Measurements from ENCODE around the gene OMA1.
"Not testable (repeated sequence)": the region's sequence is repeated elsewhere in the genome, so short reads cannot be mapped to it uniquely, and the experiment has no call there.

Gene OMA1

DNA sequence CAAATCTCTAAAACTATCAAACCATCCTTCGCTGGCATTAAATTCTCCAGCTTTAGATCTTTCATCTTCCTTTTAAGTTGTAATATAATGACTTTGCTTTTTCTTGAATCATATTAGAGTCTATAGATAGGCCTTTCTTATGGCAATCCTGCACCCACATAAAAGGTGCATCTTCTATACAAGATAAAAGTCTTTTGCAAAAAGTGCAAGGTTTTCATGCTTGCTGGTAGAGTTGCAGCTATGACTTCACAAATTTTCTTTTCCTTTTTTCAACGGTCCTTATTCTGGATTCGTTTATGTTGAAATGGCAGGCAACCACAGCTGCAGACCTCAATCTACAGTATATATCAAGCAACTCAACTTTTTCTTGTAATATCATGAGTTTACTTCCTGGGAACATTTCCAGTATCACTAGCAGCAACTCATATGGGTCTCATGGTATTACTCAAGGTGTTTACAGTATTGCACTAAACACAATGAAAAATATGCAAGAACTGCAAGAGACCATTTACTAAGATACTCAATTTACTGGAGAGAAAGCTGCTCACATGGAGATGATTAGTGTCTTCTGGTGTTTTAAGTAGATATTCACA, 22.1 kb downstream of the OMA1 start:
- no peak for DNase-seq

DNA sequence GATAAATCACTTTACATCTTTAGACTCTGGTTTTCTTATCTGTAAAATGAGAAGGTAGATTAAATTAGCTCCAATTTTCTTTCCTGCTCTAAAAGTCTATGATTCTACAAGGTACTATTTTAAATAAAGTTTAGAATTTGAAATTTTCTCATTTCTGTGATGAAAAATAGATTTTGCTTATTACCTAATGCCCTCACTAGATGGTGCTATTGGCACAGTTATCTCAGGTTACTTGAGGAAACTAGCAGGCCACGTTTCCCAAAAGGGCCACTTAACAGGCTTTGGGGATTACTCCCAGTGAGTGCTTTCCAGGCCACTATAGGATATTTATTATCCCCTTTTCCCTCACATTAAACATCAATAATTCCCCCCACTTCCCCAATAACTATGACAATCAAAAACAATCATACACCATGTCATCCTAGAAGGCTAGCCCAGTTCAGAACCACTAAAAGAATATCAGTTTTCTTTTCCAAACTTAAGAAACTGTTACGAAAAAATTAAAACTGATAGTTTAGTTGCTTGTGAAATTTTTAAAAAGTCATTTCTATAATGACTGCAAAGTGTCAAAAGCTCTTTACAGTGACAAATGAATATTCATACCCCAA, 30.6 kb downstream of the OMA1 start:
- DNase-seq: peak; percentile 44

DNA sequence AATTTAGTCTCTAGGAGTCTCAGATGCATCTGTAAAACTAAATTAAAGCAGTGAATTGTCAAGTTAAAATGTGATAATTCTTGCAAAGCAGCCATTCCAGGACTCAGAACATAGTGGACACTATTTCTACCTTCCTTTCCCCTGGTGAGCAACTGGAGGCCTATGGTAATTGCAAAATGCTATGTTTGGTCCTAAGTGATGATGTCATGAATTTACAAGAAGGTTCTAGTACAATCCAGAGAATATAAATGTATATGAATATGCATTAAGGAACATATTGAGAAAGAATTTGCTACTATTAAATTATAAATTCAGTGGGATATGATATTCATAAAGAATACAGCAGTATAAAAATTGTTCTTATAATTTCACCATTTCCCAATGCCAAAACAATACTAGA, 32.6 kb downstream of the OMA1 start:
- DNase-seq: no peak

DNA sequence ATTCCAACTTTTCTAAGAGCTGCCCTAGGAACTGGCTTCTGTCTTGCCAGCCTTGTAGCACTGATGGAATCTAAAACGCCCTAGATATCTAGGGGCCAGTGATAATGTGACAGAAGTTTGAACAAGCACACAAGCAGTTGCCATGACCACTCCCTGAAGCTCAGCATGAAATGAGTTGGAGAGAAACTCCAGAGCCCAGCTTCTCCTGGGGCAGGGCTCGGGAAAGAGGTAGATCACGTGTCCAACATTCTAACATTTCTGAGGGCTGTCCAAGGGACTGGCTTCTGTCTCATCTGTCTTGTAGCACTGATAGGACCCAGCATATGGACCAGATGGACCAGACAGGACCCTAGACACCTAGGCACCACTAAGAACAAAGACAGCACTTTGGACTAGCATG, 37.9 kb downstream of the OMA1 start:
- DNase-seq: no peak

DNA sequence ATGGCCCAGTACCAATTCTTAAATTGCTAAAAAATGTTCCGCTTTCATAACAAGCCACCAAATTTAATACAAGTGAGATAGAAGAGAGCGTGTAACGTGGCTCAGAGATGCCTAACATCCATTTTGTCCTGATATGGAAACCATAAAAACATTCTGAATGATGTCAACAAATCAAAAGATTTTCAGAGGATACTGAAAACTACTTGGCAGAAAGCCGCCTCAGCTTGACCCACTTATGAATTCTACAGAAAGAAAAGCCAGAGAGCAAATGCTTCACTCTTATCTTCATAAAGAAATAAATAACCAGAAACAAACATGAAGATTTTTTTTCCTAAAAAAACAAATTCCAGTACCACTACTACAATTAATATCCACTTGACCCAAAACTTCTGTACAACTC, 41.2 kb downstream of the OMA1 start:
- no peak for DNase-seq

DNA sequence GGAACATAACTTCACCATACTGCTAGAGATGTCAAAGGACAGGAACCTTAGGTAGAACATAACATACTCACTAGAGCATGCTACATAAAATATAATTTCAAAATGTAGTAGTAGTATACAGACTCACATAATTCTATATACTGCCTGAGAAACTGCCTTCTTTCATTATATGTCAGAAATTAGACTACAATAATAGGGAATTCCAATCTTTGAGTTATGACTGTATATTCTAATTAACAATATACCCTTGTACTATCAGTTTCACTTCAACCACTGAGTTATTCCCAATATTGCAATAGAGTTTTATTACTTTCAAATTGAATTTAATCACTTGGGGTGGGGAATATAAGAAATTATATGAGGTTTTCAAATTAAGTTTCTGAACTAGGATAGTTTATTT, 44.0 kb downstream of the OMA1 start:
- no peak for DNase-seq

DNA sequence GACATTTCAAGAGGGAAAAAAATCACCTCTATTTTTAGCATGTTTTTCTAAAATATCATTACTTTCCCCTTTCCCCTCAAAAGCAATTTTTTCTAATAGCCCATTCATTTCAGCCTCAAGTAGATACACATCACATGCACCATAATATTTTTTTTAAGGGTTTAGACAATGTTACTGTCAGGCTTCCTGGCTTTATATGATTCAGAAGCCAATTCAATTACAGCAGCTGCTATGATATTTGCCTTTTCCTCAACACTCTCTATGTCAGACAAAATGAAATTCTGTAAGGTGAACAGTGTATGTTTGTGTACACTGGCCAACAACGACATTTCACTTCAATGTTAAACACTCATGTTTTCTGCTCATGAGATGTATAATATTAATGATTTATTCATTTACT, 46.5 kb downstream of the OMA1 start:
- peak; percentile 72 for DNase-seq

DNA sequence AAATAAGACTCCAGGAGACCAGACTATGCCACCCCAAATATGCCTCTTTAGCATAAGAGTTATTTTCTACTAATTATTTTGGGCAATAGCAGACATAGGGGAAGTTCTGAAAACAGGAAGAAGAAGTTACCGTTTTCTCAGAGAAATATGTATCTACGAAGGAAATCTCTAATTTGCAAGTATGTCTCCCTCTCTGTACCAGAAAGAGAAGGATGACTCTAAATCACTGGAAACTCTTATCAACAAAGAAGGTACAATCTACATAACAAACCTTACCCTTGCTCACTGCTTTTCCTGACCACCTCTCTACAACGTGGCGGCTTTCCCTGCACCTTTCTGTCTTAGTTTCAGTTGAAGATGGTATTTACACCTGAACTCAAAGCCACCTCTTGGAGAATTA, 49.0 kb downstream of the OMA1 start:
- no peak for DNase-seq

DNA sequence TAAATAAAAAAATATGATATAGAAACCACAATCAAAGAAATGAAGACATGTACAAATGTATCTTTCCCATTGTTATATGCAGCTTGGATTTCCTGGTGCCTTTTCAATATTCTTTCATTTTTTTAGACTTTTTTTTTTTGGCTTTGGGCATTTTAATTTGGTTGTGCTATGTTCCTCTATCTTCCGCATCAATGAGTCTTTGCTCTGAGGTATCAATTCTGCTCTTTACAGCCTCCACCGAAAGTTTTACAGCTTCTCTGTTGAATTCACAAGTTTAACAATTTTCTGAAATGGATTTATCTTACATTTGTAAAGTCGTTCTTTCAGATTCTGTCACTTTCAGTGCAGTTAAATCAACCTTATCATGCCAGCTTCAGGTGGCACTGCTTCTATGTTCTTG, 50.5 kb downstream of the OMA1 start:
- DNase-seq: no peak

DNA sequence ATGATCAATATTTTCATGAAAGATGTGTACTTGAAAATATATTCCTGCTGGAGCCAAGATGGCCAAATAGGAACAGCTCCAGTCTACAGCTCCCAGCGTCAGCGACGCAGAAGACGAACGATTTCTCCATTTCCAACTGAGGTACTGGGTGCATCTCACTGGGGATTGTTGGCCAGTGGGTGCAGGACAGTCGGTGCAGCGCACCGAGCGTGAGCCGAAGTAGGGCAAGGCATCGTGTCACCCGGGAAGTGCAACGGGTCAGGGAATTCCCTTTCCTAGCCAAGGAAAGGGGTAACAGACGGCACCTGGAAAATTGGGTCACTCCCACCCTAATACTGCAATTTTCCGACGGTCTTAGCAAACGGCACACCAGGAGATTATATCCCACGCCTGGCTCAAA, 57.6 kb downstream of the OMA1 start:
- DNase-seq: not testable (repeated sequence)

DNA sequence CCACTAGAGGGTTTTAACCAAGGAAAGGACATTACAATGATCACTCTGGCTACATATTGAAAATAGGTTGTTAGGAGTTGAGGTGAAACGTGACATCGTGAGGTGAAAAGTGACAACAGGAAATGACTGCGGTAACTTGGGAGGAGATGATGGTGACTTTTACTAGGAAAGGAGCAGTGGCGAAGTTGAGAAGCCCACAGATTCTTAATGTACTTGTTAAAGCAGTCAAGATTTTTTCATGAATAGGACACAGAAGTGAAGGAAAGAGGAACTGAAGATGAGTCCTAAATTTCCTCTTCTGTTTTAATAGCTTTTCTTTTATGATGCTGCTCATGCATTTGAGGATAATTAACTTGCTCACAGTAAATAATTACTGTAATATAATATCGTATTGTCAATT, 59.5 kb downstream of the OMA1 start:
- DNase-seq: no peak

DNA sequence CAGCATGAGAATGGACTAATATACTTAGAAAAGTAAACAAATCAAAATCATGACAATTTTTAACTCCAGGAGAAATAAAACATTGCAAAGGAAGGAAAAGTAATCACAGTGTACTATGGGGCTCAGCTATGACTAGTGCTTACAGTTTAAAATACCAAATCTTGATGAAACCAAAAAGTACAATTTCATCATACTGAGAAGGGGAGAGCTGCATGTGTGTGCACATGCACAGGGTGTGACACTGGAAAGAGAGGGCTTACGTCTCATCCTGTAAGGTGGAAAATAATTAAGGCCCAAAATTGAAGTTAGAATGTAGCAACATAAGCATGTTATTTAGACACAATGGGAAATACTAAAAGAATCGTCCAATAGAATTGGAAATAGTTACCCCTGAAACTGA, 64.6 kb downstream of the OMA1 start:
- no peak for DNase-seq

DNA sequence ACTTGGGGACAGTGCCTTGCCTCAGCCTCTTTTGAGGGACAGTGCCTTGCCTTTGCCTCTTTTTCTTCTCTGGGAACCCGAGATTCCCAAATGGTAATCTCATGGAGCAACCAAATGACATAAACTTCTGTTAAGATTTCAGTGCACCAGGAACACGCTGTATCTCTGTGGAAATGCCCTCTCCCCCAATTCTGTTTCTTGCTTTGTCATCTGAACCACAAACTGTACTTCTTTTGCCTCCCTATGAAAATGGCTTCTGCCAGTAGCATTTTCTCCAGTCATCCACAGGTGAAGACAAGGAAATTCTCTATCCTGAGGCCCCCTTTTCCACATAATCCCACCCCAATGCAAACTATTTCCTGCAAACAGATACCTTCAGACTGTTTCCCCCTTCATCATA, 66.3 kb downstream of the OMA1 start:
- no peak for DNase-seq

DNA sequence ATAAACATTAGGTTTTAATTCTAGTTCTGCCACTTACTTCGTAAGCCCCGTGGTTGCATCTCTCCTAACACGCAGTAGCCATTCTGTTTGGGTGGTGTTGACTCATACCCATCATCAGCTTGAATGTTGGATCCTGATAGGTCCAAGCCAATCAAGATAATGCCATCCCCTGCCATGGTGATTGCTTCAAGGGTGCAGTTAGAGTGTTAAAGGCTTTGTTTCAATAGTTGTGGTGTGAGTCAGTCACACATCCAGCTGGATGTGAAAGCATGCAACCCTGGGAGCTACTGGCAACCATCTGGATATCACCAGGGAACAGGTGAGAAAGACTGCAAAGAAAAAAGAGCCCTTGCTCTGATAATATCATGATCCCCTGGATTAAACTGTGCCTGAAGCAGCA, 69.1 kb downstream of the OMA1 start:
- no peak for DNase-seq

DNA sequence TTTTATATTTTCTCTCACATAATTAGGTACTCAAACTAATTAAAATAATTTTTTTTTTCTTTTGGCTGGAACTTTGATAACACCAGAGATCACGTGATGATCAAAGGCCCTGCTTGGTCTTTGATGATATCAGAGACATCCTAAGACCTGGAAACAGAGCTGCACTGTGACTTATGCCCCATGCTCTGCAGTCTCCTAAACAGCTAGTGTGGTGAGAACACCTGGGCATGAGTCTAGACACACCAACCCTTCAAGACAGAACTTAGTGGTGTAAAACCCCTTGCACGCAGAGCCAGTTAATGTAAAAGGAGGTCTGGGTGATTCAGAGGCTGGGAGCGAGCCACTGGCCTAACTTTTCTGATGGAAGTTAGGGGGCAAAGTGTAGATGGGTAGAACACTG, 70.3 kb downstream of the OMA1 start:
- no peak for DNase-seq

DNA sequence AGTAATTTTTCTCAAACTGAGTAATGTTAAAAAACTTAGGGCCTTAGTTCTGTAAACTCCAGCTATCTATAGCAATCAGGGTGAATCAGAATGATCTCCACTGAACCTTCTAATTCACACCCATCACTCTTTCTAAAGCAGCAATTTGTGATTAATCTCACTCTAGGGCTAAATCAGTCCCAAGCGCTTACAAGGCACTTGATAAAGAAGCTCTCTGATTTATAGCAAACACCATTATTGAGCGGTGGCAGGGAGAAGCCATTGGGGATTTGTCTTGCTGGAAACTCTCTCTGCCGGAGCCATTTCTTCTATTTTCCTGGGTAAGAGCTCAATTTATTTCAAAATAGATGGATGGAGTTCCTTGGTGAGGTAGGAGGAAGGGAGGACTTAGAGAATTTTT, 77.0 kb downstream of the OMA1 start:
- no peak for DNase-seq

DNA sequence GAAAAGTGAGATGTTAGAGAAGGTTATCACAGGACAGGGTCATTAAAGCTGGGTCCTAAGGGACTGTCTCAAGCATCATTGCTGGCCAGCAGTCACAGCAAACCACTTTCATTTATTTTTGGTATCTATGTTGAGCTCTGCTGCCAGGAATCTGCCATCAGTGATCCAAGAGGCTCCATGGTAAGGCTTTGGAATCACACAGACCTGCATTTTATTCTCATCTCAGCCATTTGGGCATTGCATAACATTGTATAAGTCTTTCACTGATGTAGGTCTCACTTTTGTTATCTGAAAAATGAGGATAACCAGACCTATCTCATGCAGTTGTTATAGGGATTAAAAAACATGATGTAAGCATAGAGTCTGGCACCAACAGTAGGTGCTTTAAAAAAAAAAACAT, 77.5 kb downstream of the OMA1 start:
- DNase-seq: no peak

DNA sequence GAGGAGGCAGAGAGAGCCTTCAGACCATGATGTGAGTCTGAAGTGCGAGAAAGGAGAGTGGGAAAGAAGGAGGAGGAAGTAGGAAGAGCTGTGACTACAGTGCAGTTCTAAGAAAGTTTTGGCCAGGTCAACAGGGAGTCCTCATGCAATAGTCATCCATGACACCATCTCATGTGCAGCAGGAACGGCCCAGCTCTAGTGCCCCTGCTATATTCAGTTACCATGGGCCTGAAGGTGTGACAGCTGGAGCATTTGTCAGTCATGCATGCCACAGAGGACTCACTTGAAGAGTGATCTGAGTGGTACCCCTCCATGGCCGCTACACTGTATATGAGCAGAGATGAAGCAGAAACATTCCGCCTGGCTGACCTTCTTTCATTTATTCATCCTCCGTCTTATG, 77.9 kb downstream of the OMA1 start:
- DNase-seq: no peak

DNA sequence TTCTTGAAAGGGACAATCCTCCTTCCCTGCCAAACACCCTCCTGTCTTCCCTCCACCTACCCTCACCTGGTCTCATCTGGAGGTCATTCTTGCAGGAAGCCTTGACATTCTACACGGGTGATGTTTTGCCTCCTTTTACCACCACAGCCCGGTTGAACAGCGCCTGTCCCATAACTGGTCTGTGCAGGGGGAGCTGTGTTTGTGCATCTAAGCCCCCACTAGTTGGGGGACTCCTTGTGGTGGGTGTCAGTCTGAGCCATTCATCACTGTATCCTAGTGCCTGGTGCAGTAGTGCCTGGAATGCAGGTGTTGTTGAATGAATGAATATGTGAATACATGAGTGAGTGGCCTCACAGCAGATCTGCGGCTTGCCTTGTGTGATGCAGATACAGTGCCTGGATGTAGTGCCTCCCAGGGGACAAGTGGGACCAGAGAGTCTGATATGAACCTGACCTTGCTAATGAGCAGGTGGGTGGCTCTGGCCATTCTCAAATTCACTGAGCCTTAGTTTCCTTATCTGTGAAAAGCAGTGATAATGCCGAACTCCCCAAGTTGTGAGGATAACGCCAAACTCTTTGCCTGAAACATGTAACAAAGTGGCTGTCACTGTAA, 79.8 kb downstream of the OMA1 start:
- no peak for DNase-seq

DNA sequence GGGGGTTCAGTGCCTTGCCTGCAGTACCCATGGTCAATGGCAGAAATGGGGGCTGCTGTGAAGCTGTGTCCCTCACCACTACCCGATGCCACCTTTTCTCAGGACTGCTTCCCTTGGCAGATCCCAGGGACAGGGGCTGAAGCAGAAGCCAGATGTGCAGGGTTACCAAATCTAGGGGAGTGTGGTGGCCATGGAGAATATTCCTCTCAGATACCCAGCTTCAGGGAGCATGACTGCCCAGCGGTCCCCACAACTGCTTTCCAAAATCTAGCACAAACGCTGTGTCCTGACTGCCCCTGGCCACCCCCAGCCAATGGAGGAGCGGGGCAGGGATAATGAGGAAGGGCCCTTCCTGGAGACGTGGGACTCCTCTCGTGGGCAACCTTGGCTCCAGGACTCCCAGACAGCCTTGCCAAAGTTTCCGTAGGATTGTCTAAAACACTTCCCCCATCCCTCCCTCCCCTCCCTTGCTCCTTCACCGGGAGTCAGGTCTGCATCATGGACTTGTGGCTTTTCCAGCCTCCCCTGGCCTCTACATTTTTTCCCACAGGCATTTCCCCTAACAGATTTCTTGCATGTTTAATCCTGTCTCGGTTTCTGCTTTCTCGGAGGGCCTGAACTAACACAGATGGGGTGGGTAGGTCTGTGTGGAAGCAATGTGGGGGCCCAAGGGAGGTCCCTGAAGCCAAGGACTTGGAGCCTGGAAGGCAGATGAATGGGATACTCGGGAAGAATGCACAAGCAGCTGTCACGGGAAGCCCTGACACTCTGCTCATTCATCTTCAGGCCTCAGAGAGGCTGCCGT, 80.5 kb downstream of the OMA1 start:
- DNase-seq: no peak

DNA sequence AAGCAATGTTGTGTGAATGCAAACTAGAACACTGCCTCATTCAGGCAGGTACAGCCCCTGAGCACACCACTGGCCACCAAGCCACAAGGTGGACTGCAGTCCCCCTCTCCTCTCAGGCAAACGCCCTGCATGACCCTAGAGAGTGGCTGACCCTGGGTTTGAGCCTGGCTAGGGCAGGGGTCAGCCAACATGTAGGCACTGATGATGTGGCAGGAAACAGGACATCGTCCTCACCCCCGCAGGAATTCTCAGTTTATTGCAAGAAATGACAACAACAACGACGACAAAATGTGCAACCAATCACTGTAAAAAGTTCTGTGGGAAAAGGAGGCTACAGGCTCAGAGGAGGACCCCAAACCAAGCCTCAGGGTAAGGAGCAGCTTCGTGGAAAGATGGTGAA, 81.3 kb downstream of the OMA1 start:
- DNase-seq: no peak

DNA sequence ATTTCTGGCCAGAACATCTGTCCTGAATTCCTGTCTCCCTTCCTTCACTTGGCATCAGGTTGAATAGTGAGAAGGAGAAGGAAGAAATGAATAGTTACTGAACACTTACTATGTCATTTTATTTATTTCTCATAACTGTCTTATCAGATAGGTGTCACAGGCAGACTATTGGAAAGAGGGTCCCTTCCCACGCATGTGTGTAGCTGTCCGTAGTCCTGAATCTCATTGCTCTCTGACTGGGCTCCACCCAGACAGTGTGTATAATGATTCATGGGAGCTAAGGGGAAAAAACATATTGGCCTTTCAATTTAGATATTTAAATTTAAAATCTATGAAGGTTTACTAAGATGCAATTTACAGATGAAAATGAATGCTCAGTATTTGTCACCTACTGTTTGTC, 86.1 kb downstream of the OMA1 start:
- DNase-seq: no peak

DNA sequence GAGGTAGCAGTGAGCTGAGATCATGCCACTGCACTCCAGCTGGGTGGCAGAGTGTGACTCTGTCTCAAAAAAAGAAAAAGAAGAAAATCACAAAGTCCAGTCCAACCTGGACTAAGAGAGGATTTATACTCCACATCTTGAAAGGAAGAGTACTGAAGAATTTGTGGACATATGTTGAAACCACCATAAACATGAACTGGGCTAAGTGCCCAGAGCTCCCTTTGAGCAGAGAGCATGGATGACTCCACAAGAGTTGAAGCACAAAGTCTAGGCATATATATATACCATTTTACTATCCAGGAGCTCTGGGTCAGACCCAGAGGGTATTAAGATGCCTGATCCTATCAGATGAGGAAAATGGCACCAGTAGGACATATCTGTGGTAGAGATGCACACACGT, 86.6 kb downstream of the OMA1 start:
- no peak for DNase-seq

DNA sequence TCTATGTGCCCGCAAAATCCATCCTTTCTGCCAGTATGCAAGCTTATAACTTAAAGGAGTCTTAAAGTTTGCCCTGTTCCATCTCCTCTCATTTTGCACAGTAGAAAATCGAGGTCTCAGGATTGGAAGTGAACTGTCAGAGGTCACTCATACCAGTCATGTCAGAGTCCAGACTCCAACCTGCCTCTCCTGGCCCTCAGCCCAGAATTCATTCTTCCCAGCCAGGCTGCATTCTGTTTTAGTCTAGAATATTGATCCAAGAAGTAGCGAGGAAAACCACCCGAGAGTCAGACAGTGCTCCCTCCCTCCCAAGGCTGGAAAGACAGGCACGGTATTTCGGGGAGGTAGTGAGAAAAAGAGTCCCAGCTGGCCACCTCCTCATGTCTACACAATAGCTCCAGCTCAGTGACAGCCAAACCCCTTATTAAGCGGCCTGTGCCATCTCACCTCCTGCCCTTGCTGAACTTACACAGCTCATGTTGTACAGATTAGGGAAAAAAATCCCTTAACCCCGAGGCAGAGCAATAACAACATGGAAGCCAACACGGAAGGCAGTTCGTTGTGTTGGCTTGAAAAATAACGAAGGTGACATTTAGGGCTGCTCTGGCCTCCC, 89.4 kb downstream of the OMA1 start:
- no peak for DNase-seq
